GM23338 (cell line): Measurements from ENCODE around the gene ATG9B. TPM values are rescaled to one million over a fixed set of nuclear protein-coding genes. Genes with fewer than 3 reads are reported as not detected.

ENCODE experiments used
- ATAC-seq: fragments of 200-7000 bp; cut with Tn5 transposase; 3 replicates; pipeline ENCODE4 v1.9.1; 2020
- DNase-seq: peaks from one replicate; pipeline ENCODE4 v3.0.0-alpha.2; 2015; ENCODE audit warnings: low spot score
- H2AFZ ChIP-seq: fragments of 200-600 bp; sonication (generic); 2 replicates; pipeline ENCODE4 v1.8.0; 2016; ENCODE audit warnings: antibody characterized with exemption, mild to moderate bottlenecking, moderate library complexity
- H3F3A ChIP-seq: fragments of 200-600 bp; sonication (generic); replicated peaks from 2 replicates; pipeline ENCODE4 v1.8.0; 2017; ENCODE audit warnings: antibody characterized with exemption, mixed run types, low read depth
- H3K27ac ChIP-seq: fragments of 200-600 bp; sonication (generic); 2 replicates; pipeline ENCODE4 v1.6.1; 2016; ENCODE audit warnings: low read depth
- H3K27me3 ChIP-seq: fragments of 200-600 bp; sonication (generic); 2 replicates; pipeline ENCODE4 v1.8.0; 2016; ENCODE audit warnings: mild to moderate bottlenecking, mixed run types, moderate library complexity; ENCODE audit not compliant: insufficient read depth
- H3K36me3 ChIP-seq: fragments of 200-600 bp; sonication (generic); 2 replicates; pipeline ENCODE4 v1.8.0; 2016; ENCODE audit warnings: mild to moderate bottlenecking; ENCODE audit not compliant: insufficient read depth
- H3K4me1 ChIP-seq: fragments of 200-600 bp; sonication (generic); 2 replicates; pipeline ENCODE4 v1.8.0; 2016; ENCODE audit warnings: mild to moderate bottlenecking, moderate library complexity; ENCODE audit not compliant: insufficient read depth
- H3K4me2 ChIP-seq: fragments of 200-600 bp; sonication (generic); 2 replicates; pipeline ENCODE4 v1.7.1; 2017; ENCODE audit warnings: mixed run types
- H3K4me3 ChIP-seq: fragments of 200-600 bp; sonication (generic); 2 replicates; pipeline ENCODE4 v1.6.1; 2016; ENCODE audit warnings: mixed run types
- H3K79me2 ChIP-seq: fragments of 200-600 bp; sonication (generic); replicated peaks from 2 replicates; pipeline ENCODE4 v1.8.0; 2017; ENCODE audit warnings: mild to moderate bottlenecking; ENCODE audit not compliant: insufficient read depth
- H3K9me2 ChIP-seq: fragments of 200-600 bp; sonication (generic); 2 replicates; pipeline ENCODE4 v1.8.0; 2017; ENCODE audit not compliant: insufficient read depth
- H4K20me1 ChIP-seq: fragments of 200-600 bp; sonication (generic); replicated peaks from 2 replicates; pipeline ENCODE4 v1.8.0; 2017; ENCODE audit warnings: mild to moderate bottlenecking; ENCODE audit not compliant: insufficient read depth
- H3K27ac Mint-ChIP-seq: 2 replicates; pipeline ENCODE4 v1.8.0; 2020; ENCODE audit warnings: inconsistent platforms, mild to moderate bottlenecking, moderate library complexity, mixed read lengths
- H3K27me3 Mint-ChIP-seq: 3 replicates; pipeline ENCODE4 v1.8.0; 2022; ENCODE audit warnings: low read depth, mild to moderate bottlenecking, moderate library complexity, mixed read lengths, inconsistent platforms; ENCODE audit not compliant: insufficient read depth, poor library complexity
- H3K36me3 Mint-ChIP-seq: 3 replicates; pipeline ENCODE4 v1.8.0; 2021; ENCODE audit warnings: low read depth, mild to moderate bottlenecking, inconsistent platforms, moderate library complexity, mixed read lengths
- H3K4me1 Mint-ChIP-seq: 3 replicates; pipeline ENCODE4 v1.8.0; 2020; ENCODE audit warnings: mild to moderate bottlenecking, inconsistent platforms, mixed read lengths
- H3K4me3 Mint-ChIP-seq: 3 replicates; pipeline ENCODE4 v1.8.0; 2021; ENCODE audit warnings: moderate library complexity, mild to moderate bottlenecking, inconsistent platforms, mixed read lengths
- H3K9me3 Mint-ChIP-seq: 3 replicates; pipeline ENCODE4 v1.8.0; 2020; ENCODE audit warnings: moderate library complexity, mild to moderate bottlenecking, inconsistent platforms, mixed read lengths
- CREB1 ChIP-seq: fragments of 250-450 bp; sonication (Bioruptor Pico); IDR thresholded peaks from 2 replicates; pipeline ENCODE4 v1.5.0; 2020; ENCODE audit warnings: low read depth, mild to moderate bottlenecking, moderate library complexity
- EZH2 ChIP-seq: fragments of 200-600 bp; sonication (generic); IDR thresholded peaks from one replicate; pipeline ENCODE4 v1.8.0; 2017; ENCODE audit warnings: antibody characterized with exemption, mild to moderate bottlenecking, low read depth; ENCODE audit not compliant: unreplicated experiment
- EZH2phosphoT487 ChIP-seq: fragments of 200-600 bp; sonication (generic); IDR thresholded peaks from one replicate; pipeline ENCODE4 v1.8.1; 2018; ENCODE audit warnings: antibody characterized with exemption; ENCODE audit not compliant: unreplicated experiment
- JUNB ChIP-seq: IDR thresholded peaks from one replicate; pipeline ENCODE4 v1.6.1; 2016; ENCODE audit warnings: antibody characterized with exemption; ENCODE audit not compliant: unreplicated experiment
- NANOG ChIP-seq: IDR thresholded peaks from 2 replicates; pipeline ENCODE4 v1.6.1; 2016; ENCODE audit warnings: antibody characterized with exemption, borderline replicate concordance
- POLR2AphosphoS5 ChIP-seq: IDR thresholded peaks from 2 replicates; pipeline ENCODE4 v1.6.1; 2016; ENCODE audit warnings: antibody characterized with exemption, low read depth
- STAT1 ChIP-seq: IDR thresholded peaks from one replicate; pipeline ENCODE4 v1.6.1; 2016; ENCODE audit warnings: antibody characterized with exemption; ENCODE audit not compliant: unreplicated experiment
- ZNF114 ChIP-seq: fragments of 250-450 bp; sonication (Bioruptor Pico); IDR thresholded peaks from 2 replicates; pipeline ENCODE4 v1.5.0; 2020; ENCODE audit warnings: mild to moderate bottlenecking, moderate library complexity
- ZNF331 ChIP-seq: fragments of 250-450 bp; sonication (Bioruptor Pico); IDR thresholded peaks from 2 replicates; pipeline ENCODE4 v1.5.0; 2020; ENCODE audit warnings: low read depth, mild to moderate bottlenecking, moderate library complexity
- polyA plus RNA-seq: library from polyadenylated mRNA; unstranded; fragments of >200 nt; fragmentation: Nextera tagmentation; extraction: Ambion mirVana; gene quantifications from 2 replicates; pipeline ENCODE4 v1.2.1, GENCODE V29; 2016
- total RNA-seq: library from RNA; depleted of rRNA; stranded (reverse); fragments of >200 nt; shearing (Covaris generic); gene quantifications from 2 replicates; pipeline ENCODE4 v1.2.3, GENCODE V29; 2014
- TF ChIP-seq, protein P1 (sequence below): fragments of 250-450 bp; sonication (Bioruptor Pico); IDR thresholded peaks from 2 replicates; pipeline ENCODE4 v1.5.0; 2020; ENCODE audit warnings: mild to moderate bottlenecking, moderate library complexity
- TF ChIP-seq, protein P2 (sequence below): IDR thresholded peaks from one replicate; pipeline ENCODE4 v1.6.1; 2018; ENCODE audit warnings: antibody characterized with exemption; ENCODE audit not compliant: unreplicated experiment
- TF ChIP-seq, protein P3 (sequence below), 2 experiments: fragments of 200-600 bp in 1 of 2; sonication (generic) in 1 of 2; conservative IDR thresholded peaks; 2 replicates each; pipeline versions ENCODE4 v1.5.1 to v1.6.1; 2016 to 2017; ENCODE audit warnings: antibody characterized with exemption in 2 of 2, low read depth in 2 of 2, mild to moderate bottlenecking in 2 of 2, moderate library complexity in 1 of 2
- TF ChIP-seq, protein P4 (sequence below): IDR thresholded peaks from 2 replicates; pipeline ENCODE4 v1.6.1; 2016; ENCODE audit warnings: antibody characterized with exemption

ATG9B gene
- total and polyA plus RNA-seq, 2 experiments from 2014 or later = 1.2 to 3.4 TPM

DNA sequence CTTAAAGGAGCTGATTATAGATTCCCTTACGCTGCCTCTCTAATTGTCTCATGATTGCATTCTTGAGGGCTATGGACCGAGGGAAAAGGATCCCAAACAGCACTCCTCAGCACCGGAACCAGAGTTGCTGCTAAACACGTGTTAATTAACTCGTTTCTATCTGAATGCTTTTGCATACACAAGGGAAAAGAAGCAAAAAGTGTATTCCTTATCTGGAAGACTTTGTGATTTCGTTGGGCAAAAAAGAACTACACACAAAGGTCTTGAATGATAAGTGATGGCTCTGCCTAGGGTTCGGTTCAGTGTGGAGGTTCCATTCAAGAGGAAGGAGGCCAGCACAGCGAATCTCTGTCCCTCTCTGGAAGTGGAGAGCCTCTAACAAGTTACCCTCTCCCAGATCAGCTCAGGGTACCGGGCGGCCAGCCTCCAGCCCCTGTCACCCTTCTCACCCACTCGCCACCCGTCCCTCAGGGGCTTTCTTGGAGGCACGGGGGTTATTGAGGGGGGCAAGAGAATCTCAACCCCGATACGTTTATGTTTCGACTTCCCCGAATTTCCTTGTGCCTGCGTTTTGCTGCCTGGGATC lies 34.6 kb upstream of the ATG9B start:
- Mint-ChIP-seq H3K4me3 (peak overlapping the region; percentile 86), H3K27me3 (peaks cover 45% of the 10 kb centered on the region), H3K27ac (0 out of 2 replicates have a peak overlapping the region, but pooled peaks have one; percentile 40), H3K36me3 (peaks cover 4% of the 10 kb centered on the region; the same call in 1 of the 3 replicates), H3K4me1 (peaks cover 47% of the 10 kb centered on the region), H3K9me3 (no peaks in the 10 kb centered on the region)
- Histone ChIP-seq H4K20me1 (no peaks in the 10 kb centered on the region; the same call in 1 of the 2 replicates), H3K27ac (no peak overlapping the region), H3K4me3 (peak overlapping the region; percentile 99), H2AFZ (peak overlapping the region; percentile 29; the same call in 1 of the 2 replicates), H3K4me2 (peak overlapping the region; percentile 95), H3K79me2 (peaks cover 10% of the 10 kb centered on the region), H3K36me3 (no peaks in the 10 kb centered on the region), H3K9me2 (no peaks in the 10 kb centered on the region), H3F3A (peaks cover 14% of the 10 kb centered on the region), H3K4me1 (peaks cover 36% of the 10 kb centered on the region), H3K27me3 (peaks cover 36% of the 10 kb centered on the region)
- DNase-seq (no peak), ATAC-seq (no peak)
- TF ChIP-seq CREB1 (CRISPR knock-in tag) (no peak), JUNB (no peak), NANOG (no peak), STAT1 (no peak), POLR2AphosphoS5 (no peak), EZH2 (no peak), EZH2phosphoT487 (no peak), ZNF114 (CRISPR knock-in tag) (no peak), ZNF331 (CRISPR knock-in tag) (no peak)
- TF ChIP-seq, protein P1, sequence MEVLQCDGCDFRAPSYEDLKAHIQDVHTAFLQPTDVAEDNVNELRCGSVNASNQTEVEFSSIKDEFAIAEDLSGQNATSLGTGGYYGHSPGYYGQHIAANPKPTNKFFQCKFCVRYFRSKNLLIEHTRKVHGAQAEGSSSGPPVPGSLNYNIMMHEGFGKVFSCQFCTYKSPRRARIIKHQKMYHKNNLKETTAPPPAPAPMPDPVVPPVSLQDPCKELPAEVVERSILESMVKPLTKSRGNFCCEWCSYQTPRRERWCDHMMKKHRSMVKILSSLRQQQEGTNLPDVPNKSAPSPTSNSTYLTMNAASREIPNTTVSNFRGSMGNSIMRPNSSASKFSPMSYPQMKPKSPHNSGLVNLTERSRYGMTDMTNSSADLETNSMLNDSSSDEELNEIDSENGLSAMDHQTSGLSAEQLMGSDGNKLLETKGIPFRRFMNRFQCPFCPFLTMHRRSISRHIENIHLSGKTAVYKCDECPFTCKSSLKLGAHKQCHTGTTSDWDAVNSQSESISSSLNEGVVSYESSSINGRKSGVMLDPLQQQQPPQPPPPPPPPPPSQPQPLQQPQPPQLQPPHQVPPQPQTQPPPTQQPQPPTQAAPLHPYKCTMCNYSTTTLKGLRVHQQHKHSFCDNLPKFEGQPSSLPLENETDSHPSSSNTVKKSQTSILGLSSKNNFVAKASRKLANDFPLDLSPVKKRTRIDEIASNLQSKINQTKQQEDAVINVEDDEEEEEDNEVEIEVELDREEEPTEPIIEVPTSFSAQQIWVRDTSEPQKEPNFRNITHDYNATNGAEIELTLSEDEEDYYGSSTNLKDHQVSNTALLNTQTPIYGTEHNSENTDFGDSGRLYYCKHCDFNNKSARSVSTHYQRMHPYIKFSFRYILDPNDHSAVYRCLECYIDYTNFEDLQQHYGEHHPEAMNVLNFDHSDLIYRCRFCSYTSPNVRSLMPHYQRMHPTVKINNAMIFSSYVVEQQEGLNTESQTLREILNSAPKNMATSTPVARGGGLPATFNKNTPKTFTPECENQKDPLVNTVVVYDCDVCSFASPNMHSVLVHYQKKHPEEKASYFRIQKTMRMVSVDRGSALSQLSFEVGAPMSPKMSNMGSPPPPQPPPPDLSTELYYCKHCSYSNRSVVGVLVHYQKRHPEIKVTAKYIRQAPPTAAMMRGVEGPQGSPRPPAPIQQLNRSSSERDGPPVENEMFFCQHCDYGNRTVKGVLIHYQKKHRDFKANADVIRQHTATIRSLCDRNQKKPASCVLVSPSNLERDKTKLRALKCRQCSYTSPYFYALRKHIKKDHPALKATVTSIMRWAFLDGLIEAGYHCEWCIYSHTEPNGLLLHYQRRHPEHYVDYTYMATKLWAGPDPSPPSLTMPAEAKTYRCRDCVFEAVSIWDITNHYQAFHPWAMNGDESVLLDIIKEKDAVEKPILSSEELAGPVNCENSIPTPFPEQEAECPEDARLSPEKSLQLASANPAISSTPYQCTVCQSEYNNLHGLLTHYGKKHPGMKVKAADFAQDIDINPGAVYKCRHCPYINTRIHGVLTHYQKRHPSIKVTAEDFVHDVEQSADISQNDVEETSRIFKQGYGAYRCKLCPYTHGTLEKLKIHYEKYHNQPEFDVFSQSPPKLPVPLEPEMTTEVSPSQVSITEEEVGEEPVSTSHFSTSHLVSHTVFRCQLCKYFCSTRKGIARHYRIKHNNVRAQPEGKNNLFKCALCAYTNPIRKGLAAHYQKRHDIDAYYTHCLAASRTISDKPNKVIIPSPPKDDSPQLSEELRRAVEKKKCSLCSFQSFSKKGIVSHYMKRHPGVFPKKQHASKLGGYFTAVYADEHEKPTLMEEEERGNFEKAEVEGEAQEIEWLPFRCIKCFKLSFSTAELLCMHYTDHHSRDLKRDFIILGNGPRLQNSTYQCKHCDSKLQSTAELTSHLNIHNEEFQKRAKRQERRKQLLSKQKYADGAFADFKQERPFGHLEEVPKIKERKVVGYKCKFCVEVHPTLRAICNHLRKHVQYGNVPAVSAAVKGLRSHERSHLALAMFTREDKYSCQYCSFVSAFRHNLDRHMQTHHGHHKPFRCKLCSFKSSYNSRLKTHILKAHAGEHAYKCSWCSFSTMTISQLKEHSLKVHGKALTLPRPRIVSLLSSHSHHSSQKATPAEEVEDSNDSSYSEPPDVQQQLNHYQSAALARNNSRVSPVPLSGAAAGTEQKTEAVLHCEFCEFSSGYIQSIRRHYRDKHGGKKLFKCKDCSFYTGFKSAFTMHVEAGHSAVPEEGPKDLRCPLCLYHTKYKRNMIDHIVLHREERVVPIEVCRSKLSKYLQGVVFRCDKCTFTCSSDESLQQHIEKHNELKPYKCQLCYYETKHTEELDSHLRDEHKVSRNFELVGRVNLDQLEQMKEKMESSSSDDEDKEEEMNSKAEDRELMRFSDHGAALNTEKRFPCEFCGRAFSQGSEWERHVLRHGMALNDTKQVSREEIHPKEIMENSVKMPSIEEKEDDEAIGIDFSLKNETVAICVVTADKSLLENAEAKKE (CRISPR knock-in tag) = no peak
- TF ChIP-seq, protein P2, sequence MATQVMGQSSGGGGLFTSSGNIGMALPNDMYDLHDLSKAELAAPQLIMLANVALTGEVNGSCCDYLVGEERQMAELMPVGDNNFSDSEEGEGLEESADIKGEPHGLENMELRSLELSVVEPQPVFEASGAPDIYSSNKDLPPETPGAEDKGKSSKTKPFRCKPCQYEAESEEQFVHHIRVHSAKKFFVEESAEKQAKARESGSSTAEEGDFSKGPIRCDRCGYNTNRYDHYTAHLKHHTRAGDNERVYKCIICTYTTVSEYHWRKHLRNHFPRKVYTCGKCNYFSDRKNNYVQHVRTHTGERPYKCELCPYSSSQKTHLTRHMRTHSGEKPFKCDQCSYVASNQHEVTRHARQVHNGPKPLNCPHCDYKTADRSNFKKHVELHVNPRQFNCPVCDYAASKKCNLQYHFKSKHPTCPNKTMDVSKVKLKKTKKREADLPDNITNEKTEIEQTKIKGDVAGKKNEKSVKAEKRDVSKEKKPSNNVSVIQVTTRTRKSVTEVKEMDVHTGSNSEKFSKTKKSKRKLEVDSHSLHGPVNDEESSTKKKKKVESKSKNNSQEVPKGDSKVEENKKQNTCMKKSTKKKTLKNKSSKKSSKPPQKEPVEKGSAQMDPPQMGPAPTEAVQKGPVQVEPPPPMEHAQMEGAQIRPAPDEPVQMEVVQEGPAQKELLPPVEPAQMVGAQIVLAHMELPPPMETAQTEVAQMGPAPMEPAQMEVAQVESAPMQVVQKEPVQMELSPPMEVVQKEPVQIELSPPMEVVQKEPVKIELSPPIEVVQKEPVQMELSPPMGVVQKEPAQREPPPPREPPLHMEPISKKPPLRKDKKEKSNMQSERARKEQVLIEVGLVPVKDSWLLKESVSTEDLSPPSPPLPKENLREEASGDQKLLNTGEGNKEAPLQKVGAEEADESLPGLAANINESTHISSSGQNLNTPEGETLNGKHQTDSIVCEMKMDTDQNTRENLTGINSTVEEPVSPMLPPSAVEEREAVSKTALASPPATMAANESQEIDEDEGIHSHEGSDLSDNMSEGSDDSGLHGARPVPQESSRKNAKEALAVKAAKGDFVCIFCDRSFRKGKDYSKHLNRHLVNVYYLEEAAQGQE = no peak
- TF ChIP-seq, protein P3, sequence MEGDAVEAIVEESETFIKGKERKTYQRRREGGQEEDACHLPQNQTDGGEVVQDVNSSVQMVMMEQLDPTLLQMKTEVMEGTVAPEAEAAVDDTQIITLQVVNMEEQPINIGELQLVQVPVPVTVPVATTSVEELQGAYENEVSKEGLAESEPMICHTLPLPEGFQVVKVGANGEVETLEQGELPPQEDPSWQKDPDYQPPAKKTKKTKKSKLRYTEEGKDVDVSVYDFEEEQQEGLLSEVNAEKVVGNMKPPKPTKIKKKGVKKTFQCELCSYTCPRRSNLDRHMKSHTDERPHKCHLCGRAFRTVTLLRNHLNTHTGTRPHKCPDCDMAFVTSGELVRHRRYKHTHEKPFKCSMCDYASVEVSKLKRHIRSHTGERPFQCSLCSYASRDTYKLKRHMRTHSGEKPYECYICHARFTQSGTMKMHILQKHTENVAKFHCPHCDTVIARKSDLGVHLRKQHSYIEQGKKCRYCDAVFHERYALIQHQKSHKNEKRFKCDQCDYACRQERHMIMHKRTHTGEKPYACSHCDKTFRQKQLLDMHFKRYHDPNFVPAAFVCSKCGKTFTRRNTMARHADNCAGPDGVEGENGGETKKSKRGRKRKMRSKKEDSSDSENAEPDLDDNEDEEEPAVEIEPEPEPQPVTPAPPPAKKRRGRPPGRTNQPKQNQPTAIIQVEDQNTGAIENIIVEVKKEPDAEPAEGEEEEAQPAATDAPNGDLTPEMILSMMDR (conservative IDR thresholded peaks at IDR 0.05; ENCODE audit: low read depth in 2 of 2) = no peak
- TF ChIP-seq, protein P4, sequence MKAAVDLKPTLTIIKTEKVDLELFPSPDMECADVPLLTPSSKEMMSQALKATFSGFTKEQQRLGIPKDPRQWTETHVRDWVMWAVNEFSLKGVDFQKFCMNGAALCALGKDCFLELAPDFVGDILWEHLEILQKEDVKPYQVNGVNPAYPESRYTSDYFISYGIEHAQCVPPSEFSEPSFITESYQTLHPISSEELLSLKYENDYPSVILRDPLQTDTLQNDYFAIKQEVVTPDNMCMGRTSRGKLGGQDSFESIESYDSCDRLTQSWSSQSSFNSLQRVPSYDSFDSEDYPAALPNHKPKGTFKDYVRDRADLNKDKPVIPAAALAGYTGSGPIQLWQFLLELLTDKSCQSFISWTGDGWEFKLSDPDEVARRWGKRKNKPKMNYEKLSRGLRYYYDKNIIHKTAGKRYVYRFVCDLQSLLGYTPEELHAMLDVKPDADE = no peak
